Tibial artery (tissue), 4 donors: ENCODE measurements around the gene METTL4.

Experiments
- DNase-seq, 2 donors: peaks; one replicate each; pipeline ENCODE4 v3.0.0-alpha.2; 2019
- H3K27ac ChIP-seq, 2 donors: fragments of 200-600 bp; sonication (generic) in 1 of 2; 1 replicate in 1 of 2; 2 replicates in 1 of 2; pipeline ENCODE4 v1.5.1; 2018 to 2019; ENCODE audit warnings: mild to moderate bottlenecking in 1 of 2
- H3K27me3 ChIP-seq, 2 donors: fragments of 200-600 bp; sonication (generic) in 1 of 2; one replicate each; pipeline versions ENCODE4 v1.5.1 to v1.6.0; 2016 to 2019
- H3K36me3 ChIP-seq, 3 donors: fragments of 200-600 bp; sonication (generic) in 2 of 3; one replicate each; pipeline ENCODE4 v1.5.1; 2016 to 2019; ENCODE audit warnings: mild to moderate bottlenecking in 2 of 3
- H3K4me1 ChIP-seq, 4 donors: fragments of 200-600 bp; sonication (generic) in 2 of 4; 1 replicate in 3 of 4; 2 replicates in 1 of 4; pipeline ENCODE4 v1.5.1; 2016 to 2019
- H3K4me3 ChIP-seq, 2 donors: fragments of 200-600 bp; sonication (generic) in 1 of 2; 1 replicate in 1 of 2; 2 replicates in 1 of 2; pipeline ENCODE4 v1.5.1; 2018 to 2019; ENCODE audit warnings: mild to moderate bottlenecking in 2 of 2
- H3K9me3 ChIP-seq, 3 donors: fragments of 200-600 bp; sonication (generic) in 1 of 3; one replicate each; pipeline ENCODE4 v1.5.1; 2016 to 2019
- CTCF ChIP-seq, 2 experiments: fragments of 200-600 bp in 1 of 2; fragments of 450-650 bp in 1 of 2; IDR thresholded peaks; one replicate each; pipeline ENCODE4 v1.5.1; 2017 to 2019; ENCODE audit warnings: antibody characterized with exemption in 2 of 2, mild to moderate bottlenecking in 1 of 2, moderate library complexity in 1 of 2
- intact Hi-C: fragments of 100-400 bp; cut with DNase I; formaldehyde crosslinking; loops from one replicate; pipeline ENCODE4 v1.15.0; 2023; ENCODE audit warnings: low total_unique reads

The METTL4 gene

GRCh38 chr18:2609604-2610003 is 38.3 kb upstream of the METTL4 start:
- Histone ChIP-seq H3K4me1 (no peaks in the 10 kb centered on the region), H3K9me3 (no peaks in the 10 kb centered on the region), H3K27ac (no peak overlapping the region), H3K4me3 (no peak overlapping the region), H3K36me3 (no peaks in the 10 kb centered on the region), H3K27me3 (no peaks in the 10 kb centered on the region)
- no peak for TF ChIP-seq CTCF (IDR thresholded peaks at IDR 0.05)
- intact Hi-C loops: no loop called here
- DNase-seq: no peak

DNA sequence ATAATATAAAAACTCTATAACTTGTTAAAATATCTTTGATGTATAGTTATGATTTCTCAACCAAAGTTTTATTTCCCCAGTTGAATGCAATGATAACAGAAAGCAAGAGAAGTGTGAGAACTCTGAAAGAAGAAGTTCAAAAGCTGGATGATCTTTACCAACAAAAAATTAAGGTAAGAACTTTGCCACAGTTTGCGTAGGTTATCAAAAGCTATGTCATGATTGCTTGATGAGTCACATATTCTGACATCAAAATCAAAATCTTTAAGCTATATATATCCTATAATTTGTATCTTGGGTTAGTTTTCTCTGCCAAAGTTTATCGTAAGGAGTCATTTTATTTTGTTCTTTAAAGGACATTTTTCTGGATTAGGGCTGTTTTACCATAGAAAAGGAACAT is 35.0 kb upstream of the METTL4 start:
- no peaks in the 10 kb centered on the region for H3K27me3 ChIP-seq
- no peak overlapping the region for H3K27ac ChIP-seq
- no peak for DNase-seq
- no peak for TF ChIP-seq CTCF (IDR thresholded peaks at IDR 0.05)
- H3K36me3 ChIP-seq: no peaks in the 10 kb centered on the region
- no peak overlapping the region for H3K4me3 ChIP-seq
- intact Hi-C loops: no loop called here
- no peaks in the 10 kb centered on the region for H3K4me1 ChIP-seq
- no peaks in the 10 kb centered on the region for H3K9me3 ChIP-seq

- Histone ChIP-seq H3K9me3 (no peaks in the 10 kb centered on the region), H3K4me3 (no peak overlapping the region), H3K4me1 (no peaks in the 10 kb centered on the region), H3K27ac (no peak overlapping the region), H3K27me3 (no peaks in the 10 kb centered on the region), H3K36me3 (no peaks in the 10 kb centered on the region)
- intact Hi-C loops: no loop called here
- DNase-seq: no peak
- TF ChIP-seq CTCF (IDR thresholded peaks at IDR 0.05): no peak
Measured at GRCh38 chr18:2602844-2603243, 31.5 kb upstream of the METTL4 start.

GRCh38 chr18:2597639-2598038 is 26.3 kb upstream of the METTL4 start:
- intact Hi-C loops: no loop called here
- no peak overlapping the region for H3K4me3 ChIP-seq
- no peak overlapping the region for H3K27ac ChIP-seq
- H3K27me3 ChIP-seq: no peaks in the 10 kb centered on the region
- no peaks in the 10 kb centered on the region for H3K36me3 ChIP-seq
- no peaks in the 10 kb centered on the region for H3K9me3 ChIP-seq
- no peaks in the 10 kb centered on the region for H3K4me1 ChIP-seq
- TF ChIP-seq CTCF (IDR thresholded peaks at IDR 0.05): no peak
- no peak for DNase-seq

DNA sequence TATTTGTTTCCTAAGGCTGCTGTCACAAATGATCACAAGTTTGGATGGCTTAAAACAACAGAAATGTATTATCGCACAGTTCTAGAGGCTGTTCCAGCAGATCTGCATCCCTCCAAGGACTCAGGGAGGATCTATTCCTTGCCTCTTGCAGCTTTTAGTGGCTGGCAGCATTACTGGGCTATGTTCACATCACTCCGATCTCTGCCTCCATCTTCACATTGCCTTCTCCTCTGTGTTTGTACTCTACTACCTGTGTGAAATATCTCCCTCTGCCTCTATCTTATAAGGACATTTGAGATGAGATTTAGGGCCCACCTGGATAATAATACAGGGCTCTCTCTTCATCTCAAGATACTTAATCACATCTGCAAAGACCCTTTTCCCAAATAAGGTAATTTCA is 19.0 kb upstream of the METTL4 start:
- H3K27me3 ChIP-seq: no peaks in the 10 kb centered on the region
- intact Hi-C loops: no loop called here
- no peaks in the 10 kb centered on the region for H3K9me3 ChIP-seq
- no peaks in the 10 kb centered on the region for H3K4me1 ChIP-seq
- H3K27ac ChIP-seq: no peak overlapping the region
- no peak overlapping the region for H3K4me3 ChIP-seq
- TF ChIP-seq CTCF (IDR thresholded peaks at IDR 0.05): no peak
- no peak for DNase-seq
- H3K36me3 ChIP-seq: no peaks in the 10 kb centered on the region

- no peak for DNase-seq
- Histone ChIP-seq H3K4me1 (no peaks in the 10 kb centered on the region), H3K9me3 (no peaks in the 10 kb centered on the region), H3K4me3 (no peak overlapping the region), H3K27me3 (no peaks in the 10 kb centered on the region), H3K36me3 (no peaks in the 10 kb centered on the region), H3K27ac (no peak overlapping the region)
- no peak for TF ChIP-seq CTCF (IDR thresholded peaks at IDR 0.05)
- intact Hi-C loops: no loop called here
Measured at GRCh38 chr18:2589345-2590068, 18.2 kb upstream of the METTL4 start.
